GM19240 (cell line): ENCODE measurements around the gene RADIL.
A peak's percentile ranks its signal among the peaks of the same experiment; 100 is the strongest.
"Not testable (repeated sequence)": the region's sequence is repeated elsewhere in the genome, so short reads cannot be mapped to it uniquely, and the experiment has no call there.

ENCODE experiments used
- DNase-seq: peaks from one replicate; pipeline ENCODE4 v3.0.0; 2011; ENCODE audit warnings: low spot score; ENCODE audit not compliant: insufficient read length

RADIL gene, protein sequence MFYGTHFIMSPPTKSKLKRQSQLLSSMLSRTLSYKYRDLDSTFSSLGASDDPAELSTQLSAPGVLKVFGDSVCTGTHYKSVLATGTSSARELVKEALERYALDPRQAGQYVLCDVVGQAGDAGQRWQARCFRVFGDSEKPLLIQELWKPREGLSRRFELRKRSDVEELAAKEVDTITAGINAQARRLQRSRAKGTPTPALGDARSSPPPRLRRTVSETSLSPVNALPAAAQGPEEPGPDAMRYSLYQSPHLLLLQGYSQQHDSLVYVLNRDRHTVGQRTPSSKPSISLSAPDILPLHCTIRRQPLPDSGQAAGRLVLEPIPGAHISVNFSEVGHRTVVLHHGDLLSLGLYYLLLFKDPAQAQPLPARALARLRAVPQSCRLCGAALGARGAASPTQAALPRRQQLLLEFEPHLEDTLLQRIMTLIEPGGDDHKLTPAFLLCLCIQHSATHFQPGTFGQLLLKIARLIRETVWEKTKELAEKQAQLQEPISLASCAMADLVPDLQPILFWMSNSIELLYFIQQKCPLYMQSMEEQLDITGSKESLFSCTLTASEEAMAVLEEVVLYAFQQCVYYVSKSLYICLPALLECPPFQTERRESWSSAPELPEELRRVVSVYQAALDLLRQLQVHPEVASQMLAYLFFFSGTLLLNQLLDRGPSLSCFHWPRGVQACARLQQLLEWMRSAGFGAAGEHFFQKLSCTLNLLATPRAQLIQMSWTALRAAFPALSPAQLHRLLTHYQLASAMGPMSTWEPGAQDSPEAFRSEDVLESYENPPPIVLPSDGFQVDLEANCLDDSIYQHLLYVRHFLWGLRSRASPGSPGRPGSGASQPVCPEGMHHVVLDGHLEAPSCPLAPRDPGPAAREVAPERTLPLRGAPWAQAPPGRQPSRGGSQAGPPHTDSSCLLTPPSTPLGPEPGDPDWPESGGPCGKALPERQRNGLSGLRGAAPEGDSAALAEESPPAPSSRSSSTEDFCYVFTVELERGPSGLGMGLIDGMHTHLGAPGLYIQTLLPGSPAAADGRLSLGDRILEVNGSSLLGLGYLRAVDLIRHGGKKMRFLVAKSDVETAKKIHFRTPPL

DNA sequence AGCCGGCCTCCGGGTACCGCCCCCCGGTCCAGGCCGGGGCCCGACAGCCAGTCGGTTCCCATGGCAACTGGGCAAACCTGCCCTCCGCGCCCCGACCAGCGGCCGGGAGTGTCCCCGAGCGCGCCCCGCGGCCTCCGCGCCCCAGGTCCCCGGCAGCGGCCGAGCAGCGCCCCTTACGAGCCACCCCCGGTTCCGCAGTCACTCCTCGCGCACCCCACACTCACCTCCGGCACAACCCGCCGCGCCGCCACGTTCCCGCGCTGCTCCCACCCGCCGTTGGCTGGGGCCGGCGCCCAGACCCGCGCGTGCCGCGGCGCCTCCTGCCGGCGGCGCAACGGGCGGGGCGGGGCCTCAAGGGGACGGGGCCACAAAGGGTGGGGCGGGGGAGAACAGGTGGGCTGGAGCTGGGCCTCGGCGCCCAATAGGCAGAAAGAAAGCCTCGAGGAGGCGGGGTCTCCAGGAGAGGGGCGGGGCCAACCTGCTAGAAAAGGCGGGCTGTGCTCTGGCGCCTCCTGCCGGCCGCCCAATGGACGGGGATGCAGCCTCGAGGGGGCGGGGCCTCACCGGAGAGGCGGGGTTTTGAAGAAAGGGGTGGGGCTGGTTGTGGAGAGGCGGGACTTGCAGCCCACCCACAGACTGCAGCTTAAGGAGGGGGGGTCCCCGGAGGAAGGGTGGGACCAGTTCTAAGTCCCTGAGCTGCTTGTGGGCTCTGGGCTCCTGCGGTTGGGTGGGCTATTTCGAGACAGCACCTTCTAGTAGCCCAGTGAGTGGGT, at the start of gene RADIL:
Gene RADIL, minus strand, starts transcription at position 345 of the 773 bp plus-strand sequence. CDS start 5,577 bp downstream, outside the sequence.
- DNase-seq, result peak; percentile 65

DNA sequence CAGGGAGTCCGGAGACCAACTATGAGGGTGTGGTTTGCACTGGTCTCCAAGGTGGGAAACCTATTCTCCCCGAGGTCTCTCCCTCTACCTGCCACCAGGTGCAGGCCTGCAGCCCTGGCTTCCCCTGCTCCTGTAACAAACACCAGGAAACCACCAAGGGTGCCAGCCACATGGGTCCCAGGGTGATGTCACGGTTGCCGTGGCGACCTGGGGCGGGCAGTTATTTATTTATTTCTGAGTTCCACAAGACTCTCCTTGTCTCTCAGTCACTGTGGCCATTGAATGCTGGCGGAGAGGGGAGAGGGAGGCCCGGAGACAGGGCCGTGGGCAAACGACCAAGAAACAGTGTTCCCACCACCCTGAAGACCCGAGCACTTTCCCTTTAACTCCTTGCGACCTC, 48.4 kb upstream of the RADIL start:
- no peak for DNase-seq

DNA sequence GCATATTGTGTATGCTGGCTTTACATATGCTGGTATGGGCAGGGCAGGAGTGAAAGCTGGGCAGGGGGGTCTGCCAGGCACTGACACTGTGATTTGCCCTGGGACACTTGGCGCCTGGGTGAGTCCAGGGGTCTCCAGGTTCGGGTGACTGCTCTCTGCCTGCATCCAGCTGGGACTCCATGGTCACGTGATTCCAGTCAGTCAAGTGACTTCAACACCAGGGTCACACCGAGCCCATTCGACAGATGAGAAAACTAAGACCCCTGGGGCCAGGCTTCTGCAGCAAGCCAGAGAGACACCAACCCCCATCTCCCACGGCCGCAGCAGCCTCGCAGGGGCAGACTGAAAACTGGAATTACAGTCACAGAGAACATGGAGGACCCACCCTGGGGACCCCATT, 45.5 kb upstream of the RADIL start:
- no peak for DNase-seq

DNA sequence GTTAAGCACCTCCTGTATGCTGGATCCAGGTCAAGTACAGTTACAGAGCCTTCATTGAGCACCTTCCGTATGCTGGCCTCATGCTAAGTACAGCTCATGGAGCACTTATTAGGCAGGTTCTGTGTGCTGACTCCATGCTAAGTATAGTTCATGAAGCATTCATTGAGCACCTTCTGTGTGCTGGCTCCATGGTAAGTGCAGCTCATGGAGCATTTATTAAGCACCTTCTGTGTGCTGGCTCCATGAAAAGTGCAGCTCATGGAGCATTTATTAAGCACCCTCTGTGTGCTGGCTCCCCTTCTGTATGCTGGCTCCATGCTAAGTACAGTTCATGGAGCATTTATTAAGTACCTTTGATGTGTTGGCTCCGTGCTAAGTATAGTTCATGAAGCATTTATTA, 44.9 kb upstream of the RADIL start:
- DNase-seq, result no peak

DNA sequence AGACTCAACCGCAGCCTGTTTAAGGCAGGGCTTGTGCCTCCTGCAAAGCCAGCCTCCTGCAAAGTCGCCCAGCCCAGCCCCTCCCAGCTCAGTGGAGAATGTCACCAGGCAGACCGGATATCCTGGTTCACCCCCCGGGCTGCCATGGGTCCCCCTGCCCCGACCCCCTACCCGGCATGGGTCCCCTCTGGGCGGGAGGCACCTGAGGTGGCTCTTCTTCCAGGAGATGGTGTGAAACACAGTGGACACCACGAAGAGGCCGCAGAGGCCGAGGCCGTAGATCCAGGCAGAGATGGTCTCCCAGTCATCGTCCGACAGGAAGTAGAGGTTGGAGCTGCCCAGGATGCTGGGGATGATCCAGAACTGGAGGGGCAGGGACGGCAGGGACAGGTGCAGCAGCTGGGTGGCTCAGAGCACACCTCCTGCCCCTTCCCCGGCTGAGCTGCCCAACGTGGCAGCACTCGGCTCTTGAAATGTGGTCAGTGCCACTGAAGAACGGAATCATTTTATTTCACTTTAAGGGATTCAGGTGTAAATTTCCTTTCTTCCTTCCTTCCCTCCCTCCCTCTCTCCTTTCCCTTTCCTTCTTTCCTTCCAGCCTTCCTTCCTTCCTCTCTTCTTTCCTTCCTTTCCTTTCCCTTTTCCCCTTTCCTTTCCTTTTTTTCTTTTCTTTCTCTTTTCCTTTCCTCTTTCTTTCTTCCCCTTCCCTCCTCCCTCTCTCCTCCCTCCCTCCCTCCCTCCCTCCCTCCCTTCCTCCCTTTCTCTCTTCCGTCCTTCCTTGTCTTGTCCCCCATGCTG, 36.7 kb upstream of the RADIL start:
- no peak for DNase-seq

DNA sequence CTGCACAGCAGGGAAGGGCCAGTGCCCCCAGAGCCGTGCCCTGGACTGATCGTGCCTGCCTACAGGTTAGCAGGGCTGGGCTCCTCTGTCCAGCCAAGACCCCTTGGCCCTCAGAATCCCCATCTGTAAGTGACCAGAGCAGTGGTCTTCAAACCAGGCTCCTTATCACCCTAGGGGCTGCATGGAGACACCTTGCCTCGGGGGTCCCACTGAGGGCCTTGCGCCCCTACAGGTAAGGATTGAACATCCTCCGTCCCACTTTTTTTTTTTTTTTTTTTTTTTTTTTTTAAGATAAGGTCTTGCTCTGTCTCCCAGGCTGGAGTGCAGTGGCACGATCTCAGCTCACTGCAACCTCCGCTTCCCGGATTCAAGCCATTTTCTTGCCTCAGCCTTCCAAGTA, 32.6 kb upstream of the RADIL start:
- DNase-seq, result no peak

DNA sequence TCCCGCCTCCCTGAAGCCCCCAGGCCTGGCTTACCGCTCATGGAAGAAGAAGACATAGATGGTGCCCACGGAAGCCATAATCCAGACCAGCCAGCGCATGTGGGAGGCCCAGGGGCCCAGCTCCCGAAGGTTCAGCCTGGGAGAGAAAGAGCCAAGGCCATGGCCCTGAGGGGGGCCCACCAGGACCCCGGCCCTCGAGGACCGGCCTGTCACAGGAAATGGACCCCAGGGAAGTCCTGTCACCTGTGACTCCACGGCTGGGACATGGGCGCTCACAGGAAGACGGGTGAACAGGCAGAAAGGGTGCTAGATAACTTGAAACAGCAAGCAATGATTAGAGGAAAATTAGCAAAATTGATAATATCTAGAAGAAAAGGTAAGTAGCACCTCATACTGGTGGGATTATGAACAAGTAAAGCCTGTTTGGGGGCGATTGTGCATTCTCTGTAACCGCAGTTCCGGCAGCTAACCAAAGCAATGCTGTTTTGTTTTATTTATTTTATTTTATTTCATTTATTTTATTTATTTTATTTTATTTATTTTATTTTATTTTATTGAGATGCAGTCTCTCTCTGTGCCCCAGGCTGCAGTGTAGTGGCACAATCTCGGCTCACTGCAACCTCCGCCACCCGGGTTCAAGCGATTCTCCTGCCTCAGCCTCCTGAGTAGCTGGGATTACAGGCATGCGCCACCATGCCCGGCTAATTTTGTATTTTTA, 27.8 kb upstream of the RADIL start:
- no peak for DNase-seq

DNA sequence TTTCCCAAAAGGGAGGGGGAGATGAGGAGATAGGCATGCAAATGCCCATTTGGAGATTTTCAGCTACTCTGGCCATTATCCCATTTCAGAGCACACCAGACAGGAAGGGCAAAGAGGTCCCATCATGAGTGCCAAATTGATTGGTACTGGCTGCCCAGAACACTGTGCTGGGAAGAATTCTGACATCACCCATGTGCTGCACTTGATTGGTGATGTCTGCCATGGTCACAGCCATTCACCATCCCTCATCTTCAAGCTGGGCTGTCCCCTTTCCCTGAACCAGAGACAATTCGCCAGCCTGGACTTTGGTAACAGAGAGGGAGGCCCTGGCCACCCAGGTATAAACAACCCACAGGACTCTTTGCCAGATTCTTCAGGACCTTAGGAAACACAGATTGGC, 23.2 kb upstream of the RADIL start:
- no peak for DNase-seq

DNA sequence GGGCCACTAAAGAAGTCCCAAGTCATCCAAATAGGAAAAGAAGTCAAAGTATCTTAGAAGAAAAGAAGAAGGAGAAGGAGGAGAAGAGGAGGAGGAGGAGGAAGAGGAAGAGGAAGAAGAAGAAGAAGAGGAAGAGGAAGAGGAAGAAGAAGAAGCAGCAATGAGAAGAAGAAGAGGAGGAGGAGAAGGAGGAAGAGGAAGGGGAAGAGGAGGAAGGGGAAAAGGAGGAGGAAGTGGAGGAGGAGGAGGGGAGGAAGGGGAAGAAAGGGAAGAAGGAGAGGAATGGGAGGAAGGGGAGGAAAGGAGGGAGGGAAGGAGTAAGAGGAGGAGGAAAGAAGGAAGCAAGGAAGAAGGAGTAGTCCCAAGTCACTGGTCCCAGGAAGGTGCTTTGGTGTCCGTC, 21.7 kb upstream of the RADIL start:
- no peak for DNase-seq

DNA sequence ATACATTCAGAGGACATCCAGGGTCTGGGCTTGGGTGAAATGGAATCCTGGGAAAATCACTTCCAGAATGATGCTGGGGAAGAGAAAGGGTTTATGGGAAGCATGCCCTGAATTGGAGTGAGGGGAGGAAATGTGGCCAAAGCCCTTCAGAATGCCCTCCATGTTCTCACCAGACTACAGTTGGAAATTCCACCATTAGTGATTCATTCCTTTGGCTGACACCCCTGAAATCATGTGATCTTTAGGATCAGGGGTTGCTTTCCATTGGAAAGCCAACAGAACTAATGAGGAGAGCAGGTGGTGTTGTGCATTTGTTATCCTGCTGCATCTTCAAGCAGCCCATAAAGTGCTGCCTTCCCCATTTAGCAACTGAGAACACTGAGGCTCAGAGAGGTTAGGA, 20.8 kb upstream of the RADIL start:
- no peak for DNase-seq

DNA sequence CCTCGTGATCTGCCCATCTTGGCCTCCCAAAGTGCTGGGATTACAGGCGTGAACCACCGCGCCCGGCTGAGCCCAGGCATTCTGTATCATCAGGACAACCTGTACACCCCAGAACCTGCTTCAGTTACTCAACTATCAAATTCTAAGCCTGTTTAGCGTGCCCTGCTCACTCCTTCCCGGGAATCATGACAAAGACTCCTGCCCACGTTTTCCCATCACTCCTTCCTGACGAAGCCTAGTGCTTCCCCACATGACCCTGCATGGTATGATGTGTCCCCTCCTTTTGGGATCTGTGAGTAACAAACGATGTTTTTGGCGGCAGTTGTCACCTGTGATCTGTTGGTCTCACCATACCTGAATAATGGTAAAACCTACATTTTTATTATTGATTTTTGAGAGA, 12.2 kb upstream of the RADIL start:
- no peak for DNase-seq

DNA sequence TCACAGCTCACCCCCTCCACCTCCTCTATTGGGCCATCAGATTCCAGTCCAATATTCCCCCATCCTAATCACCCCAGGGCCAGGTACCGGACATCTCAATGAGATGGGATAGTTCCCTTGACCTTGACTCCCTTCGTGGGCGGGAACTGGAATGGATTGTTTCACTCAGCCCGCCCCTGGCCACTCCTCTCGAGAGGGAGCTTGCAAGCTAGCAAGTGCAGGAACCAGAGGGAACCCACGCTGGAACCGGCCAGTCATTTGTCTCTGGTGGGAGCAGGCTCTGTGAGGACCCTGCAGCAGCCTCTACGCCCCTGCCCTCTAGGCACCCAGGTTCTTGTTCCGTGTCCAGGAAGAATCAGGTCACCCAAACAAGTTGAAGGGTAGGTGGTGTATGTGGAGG, 11.0 kb upstream of the RADIL start:
- DNase-seq, result no peak

DNA sequence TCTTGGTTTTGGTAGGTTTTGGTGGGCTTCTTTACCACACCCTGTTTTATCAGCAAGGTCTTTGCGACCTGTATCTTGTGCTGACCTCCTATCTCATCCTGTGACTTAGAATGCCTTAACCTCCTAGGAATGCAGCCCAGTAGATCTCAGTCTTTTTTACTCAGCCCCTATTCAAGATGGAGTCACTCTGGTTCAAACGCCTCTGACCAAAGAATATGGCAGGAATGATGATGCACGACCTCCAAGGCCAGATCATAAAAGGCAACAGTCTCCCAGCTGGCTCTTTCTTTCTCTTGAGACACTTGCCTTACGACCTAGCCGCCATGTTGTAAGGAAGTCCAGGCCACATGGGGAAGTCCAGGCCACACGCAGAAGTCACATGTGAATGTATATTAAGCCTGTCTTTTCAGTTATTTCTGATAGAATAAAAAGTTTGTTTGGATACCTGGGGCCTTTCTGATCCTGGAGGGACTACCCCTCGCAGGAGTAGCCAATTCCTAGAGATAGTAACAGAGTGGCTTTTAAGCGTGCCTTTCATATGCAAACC, 10.5 kb upstream of the RADIL start:
- no peak for DNase-seq

DNA sequence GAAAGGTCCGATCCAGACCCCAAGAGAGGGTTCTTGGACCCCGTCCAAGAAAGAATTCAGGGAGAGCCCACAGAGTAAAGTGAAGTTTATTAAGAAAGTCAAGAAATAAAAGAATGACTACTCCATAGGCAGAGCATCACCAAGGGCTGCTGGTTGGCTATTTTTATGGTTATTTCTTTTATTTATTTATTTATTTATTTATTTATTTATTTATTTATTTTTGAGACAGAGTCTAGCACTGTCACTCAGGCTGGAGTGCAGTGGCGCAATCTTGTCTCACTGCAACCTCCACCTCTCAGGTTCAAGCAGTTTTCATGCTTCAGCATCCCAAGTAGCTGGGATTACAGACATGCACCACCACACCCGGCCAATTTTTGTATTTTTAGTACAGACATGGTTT, 9.7 kb upstream of the RADIL start:
- not testable (repeated sequence) for DNase-seq

DNA sequence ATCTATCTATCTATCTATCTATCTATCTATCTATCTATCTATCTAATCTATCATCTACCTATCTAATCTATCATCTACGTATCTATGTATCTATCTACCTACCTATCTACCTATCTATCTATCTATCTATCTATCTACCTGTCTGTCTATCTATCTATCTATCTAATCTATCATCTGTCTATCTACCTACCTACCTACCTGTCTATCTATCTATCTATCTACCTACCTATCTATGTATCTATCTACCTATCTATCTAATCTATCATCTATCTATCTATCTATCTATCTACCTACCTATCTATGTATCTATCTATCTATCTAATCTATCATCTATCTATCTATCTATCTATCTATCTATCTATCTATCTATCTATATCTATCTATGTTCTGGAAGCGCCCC, 8.0 kb upstream of the RADIL start:
- DNase-seq, result not testable (repeated sequence)

DNA sequence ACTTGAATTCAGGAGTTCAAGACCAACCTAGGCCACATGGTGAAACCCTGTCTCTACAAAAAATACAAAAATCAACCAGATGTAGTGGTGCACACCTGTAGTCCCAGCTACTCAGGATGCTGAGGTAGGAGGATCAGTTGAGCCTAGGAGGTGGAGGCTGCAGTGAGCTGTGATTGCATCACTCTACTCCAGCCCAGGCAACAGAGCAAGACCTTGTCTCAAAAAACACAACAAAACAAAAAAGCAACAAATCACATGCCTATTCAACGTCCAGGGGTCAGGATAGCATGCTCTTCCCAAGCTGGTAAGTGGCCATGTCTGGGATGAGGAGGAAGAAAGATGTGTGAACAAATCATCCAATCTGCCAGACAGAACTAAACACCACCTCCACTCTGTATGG, 6.2 kb upstream of the RADIL start:
- no peak for DNase-seq

DNA sequence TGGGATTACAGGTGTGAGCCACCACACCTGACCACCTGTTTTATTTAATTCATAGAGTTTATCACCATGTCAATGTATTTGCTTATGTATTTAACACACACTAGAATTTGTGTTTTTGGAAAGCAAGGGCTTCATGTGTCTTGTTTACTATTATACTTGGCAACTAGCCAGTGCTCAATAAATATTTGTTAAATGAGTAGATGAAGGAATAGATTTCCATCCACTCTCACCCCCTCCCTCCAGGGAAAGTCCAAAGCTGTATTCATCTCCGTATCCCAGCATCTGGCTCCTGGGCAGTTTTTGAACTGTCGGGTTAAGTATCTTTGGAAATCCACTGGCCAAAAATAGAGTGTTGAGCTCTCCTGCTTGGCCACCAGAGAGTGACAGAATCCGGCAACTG, 4.6 kb upstream of the RADIL start:
- DNase-seq, result no peak

DNA sequence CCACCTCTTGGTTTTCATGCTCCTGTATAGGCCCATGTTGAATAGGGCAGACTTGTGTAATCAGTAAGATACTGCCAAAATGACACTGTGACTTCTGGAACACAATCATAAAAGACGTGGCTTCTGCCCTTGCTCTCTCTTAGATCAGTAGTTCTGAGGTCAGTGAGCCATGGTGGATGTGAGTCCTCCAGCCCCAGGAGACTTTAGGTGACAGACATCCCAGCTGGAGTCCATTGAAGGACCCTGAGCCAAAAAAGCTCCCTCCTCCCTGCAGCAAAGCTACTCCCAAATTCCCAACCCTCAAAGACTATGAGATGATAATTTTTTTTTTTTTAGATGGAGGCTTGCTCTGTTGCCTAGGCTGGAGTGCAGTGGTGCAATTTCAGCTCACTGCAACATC, 3.2 kb upstream of the RADIL start:
- no peak for DNase-seq

DNA sequence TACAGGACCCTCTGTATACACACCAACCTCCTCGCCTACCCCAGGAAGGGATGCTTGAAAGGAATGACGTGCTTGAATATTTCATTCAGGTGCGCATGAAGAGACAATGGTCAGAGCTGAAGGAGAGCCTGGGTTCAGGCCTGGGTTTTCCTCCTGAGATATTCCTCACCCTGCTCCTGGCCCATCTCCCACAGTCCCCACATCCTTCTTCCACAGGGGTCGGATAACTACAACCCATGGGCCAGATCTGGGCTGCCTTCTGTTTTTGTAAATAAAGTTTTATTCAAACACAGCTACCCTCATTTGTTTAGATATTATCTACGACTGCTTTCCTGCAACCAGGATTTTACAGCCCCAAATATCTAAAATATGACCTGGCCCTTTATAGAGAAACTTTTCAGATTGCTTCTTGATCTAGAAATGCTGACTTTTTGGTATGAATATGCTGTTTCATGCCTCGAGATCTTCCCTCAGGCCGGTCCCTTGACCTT, 1.8 kb upstream of the RADIL start:
- no peak for DNase-seq

DNA sequence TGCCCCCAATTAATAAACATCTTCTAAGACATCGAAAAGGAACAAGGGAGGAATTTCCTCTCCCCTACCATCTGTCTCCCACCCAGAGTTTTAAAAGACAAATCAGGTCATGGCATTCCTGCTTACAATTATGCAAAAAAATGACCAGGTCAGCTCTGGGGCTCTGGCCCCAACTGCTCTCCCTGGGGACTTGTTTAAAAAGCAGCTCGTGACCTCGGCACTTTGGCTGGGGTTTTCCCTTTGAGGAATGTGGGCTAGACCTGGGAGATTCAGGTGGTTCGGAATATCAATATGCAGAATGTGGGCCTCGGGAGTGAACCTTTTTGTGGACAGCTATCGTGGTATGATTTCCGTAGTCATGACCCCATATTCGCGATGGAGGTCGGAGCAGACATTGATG, 648 bp upstream of the RADIL start:
- DNase-seq, result no peak
